Measurements from ENCODE around the gene RPS6KA4.

RPS6KA4 gene

DNA sequence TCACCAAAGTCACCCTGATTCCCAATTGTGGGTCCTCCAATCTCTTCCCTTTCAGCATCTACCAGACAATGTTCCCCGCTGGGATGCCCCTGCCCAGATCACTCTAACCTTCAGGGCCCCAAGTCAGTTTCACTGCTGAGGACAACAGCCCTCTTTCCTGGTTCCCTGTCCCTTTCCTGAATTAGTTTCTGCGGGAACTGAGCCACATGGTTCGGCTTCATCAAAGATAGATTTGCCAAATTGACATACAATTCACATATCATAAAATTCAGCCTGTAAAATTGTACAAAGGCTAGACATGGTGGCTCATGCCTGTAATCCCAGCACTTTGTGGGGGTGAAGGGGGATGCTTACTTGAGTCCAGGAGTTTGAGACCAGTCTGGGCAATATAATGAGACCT, 31.0 kb upstream of the RPS6KA4 start:
- DNase-seq, result no peak

- DNase-seq, result no peak
These were observed 28.1 kb upstream of the RPS6KA4 start for GRCh38 chr11:64330888-64331287.

DNA sequence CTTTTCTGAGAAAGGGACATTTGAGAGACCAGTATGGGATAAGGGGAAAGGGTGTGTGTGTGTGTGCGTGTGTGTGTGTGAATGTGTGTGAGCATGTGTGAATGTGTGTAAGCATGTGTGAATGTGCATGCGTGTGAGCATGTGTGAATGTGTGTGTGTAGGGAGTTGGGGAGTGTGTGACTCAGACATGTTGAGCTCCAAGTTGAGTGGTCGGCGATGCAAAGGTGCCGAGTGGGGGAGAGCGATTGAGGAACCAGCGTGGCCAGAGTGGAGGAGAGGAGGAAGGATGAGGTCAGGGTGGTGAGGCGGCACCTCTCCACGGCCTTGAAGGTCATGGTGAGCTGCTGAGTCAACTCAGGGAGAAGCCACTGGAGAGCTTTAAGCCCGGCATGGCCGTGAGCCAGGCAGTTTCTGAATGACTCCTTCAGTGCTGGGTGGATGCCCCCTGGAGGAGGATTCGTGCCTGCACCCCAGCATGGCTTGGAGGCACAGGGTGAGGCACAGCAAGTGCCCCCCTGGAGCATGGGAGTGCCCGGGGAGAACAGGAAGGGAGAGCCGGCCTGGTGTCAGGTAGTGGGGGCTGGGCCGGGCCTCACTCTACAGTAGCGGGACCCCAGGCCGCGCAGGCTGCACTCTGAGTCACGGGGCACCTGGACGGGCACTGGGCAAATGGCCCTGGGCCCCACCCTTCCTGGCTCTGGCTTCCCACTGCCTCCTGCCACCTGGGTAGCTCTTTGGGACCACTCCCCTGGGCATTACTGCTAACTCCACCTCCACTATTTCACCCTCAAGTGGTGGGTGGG, 27.2 kb upstream of the RPS6KA4 start:
- DNase-seq, result peak; percentile 73

DNA sequence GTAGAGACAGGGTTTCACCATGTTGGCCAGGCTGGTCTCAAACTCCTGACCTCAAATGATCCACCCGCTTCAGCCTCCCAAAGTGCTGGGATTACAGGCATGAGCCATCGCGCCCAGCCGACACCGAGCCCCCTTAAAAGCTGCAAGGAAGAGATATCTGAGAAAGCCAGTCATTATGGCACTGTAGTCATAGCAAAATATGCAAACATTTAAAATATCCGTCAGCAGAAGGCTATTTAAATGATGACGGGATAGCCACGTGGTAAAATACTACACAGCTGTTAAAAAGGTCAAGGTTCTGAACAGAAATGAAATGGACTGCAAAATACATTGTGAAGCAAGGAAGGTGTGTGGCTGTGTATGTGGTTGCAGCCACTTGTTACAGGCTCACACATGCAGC, 25.4 kb upstream of the RPS6KA4 start:
- DNase-seq, result no peak

DNA sequence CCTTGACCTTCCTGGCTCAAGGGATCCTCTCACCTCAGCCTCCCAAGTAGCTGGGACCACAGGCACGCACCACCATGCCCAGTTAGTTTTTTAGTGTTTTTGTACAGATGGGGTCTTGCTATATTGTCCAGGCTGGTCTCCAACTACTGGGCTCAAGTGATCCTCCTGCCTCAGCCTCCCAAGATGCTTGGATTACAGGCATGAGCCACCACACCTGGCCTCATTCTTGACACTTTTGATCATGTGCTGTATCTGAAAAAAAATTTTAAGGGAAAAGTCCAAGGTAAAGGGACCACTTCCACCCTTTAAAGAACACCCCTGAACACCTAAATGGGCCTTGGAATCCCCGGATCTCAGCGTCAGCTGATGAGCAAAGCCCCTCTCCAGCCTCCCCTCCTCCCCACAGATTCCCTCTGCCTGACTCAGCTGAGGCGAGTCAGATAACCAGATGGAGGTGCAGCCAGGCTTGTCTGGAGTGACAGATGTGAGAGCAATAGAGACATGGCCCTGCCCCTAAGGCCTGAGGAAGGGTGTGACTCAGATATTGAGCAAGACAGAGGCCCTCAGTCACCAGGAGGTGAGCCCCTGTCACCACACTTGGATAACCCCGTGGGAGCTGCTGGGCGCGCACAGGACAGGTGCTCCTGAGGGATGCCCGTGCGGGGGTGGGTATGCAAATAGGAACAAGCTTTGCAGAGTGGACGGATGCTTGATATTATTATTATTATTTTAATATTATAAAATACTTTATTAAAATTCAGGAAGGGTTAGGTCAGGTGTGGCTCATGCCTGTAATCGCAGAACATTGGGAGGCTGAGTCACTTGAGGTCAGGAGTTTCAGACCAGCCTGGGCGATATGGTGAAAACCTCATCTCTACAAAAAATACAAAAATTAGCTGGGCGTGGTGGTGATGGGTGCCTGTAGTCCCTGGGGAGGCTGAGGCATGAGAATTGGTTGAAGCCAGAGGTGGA, 23.9 kb upstream of the RPS6KA4 start:
- DNase-seq, result peak; percentile 84

DNA sequence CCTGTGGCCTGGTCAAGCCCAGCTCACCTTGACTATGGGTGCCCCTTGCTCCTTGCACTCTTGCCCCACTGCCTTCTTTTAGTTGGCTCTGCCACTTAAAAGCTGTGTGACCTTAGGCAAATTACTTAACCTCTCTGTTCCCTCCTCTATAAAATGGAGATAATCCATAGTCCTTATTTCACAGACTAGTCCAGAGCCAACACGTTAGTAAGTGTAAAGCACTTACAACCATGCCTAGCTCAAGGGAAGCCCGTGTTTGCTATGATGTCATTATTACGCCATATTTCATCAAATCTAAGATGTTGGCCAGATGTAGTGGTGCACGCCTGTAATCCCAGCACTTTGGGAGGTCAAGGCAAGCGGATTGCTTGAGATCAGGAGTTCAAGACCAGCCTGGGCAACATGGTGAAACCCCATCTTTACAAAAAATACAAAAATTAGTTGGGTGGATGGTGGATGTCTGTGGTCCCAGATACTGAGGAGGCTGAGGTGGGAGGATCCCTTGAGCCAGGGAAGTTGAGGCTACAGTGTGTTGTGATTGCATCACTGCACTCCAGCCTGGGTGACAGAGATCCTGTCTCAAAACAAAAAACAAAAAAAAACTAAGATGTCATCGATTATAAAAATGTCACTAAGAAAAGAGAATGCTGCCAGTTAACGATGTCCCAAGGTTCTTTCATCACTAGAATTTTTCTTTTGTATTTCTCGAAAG, 21.3 kb upstream of the RPS6KA4 start:
- no peak for DNase-seq

DNA sequence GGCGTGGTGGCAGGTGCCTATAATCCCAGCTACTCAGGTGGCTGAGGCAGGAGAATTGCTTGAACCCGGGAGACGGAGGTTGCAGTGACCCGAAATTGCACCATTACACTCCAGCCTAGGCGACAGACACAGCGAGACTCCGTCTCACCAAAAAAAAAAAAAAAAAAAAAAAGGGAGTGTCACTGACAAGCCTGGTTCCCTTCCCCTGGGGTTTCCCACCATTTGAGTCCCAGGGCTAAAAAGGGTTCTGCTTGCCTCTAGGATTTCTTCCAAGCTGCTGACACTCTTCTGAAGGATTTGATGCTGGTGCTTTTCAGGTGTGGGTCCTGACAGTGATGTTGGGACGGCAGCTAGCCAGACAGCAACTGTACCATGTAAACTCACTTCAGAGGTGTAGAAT, 20.2 kb upstream of the RPS6KA4 start:
- DNase-seq, result no peak

DNA sequence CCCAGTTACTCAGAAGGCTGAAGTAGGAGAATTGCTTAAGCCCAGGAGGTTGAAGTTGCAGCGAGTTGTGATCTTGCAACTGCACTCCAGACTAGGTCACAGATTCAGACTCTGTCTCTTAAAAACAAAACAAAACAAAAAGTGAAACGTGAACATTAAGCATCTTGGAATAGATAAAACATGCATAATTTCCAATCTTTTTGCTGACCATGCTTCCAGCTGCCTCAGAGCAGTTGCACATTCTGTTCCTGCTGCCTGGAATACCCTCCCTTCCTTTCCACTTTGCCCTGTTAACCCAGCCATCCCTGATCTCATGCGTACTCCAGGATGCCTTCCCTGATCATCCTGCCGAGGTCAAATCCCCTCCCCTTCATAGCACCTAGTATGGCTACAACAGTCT, 19.7 kb upstream of the RPS6KA4 start:
- DNase-seq, result no peak

DNA sequence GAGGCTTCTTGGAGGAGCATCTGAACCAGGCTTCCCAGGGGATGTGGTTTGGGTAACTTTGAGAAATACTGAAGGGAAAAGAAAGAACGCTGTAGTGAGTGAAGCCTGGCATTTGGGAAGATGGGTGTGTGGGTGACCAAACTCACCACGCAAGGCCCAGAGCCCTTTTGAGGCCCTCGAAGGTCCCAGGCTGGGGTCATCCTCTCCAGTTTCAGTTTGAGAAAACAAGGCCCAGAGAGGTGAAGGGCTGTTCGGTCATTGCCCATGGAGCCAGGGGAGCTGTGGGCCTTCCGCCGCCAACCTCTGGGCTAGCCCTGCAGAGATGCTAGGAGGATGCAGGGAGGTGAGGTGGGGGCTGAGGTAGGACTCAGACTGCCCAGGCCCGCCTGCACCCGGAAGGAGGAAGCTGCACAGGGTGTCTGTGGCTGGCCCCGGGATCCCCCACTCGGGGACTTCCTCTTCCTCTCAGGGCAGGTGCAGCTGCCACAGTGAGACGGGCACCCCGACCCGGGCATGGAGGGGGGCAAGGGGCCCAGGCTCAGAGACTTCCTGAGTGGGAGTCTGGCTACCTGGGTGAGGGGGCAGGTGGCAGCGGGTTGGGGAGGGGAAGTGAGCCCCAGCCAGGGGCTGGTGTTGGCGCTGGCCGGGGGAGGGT, 19.1 kb upstream of the RPS6KA4 start, which contains the start of gene CCDC88B:
CCDC88B (plus strand) TSS at position 451 of the 655 bp plus-strand sequence; CDS start at position 514, 63 bp downstream.
- no peak for DNase-seq

GRCh38 chr11:64340671-64341335, 18.2 kb upstream of the RPS6KA4 start:
- no peak for DNase-seq

DNA sequence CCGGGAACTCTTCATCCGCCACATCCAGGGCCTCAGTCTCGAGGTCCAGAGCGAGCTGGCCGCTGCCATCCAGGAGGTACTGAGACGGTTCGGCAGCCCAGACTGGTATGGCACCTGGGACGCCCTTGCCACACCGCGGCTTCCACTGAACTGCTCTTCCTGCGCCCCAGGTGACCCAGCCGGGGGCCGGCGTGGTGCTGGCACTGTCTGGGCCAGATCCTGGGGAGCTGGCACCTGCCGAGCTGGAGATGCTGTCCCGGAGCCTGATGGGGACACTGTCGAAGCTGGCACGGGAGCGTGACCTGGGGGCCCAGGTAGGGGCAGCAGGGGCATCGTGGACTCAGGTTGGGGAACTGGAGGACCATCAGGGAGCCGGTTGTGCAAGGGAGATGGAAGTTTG, 17.5 kb upstream of the RPS6KA4 start:
- DNase-seq, result no peak

GRCh38 chr11:64341851-64342791, 16.8 kb upstream of the RPS6KA4 start:
- peak; percentile 80 for DNase-seq

DNA sequence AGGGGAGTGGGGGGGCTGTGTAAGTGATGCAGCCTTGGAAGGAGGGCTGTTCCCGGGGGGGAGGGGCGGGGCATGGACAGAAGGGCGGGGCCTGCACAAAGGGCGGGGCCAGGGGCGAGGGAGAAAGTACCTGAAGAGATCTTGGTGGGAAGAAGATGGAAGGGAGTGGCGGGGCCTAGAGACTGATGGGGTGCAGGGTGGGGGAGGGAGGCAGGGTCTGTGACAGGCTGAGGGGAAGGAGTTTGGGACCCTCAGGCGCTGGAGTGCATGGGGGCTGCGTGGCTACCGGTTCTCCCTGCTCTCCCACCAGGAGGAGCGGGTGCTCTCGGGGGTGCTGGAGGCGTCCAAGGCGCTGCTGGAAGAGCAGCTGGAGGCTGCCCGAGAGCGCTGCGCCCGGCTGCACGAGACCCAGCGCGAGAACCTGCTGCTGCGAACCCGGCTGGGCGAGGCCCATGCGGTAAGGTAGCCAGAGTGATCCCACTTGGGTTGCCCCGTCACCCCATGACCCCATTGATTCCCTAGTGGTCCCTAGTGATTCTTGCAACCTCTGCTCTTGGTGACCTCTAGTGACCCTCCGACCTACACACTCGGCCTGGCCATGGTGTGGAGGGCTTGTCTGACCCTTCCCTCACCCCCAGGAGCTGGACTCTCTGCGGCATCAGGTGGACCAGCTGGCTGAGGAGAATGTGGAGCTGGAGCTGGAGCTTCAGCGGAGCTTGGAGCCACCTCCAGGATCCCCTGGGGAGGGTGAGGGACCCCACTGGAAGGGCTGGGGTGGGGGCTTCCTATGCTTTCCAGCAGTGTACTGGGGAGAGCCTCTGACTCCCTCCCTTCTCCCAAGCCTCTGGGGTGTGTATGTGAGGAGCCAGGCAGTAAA, 15.9 kb upstream of the RPS6KA4 start:
- DNase-seq, result no peak

DNA sequence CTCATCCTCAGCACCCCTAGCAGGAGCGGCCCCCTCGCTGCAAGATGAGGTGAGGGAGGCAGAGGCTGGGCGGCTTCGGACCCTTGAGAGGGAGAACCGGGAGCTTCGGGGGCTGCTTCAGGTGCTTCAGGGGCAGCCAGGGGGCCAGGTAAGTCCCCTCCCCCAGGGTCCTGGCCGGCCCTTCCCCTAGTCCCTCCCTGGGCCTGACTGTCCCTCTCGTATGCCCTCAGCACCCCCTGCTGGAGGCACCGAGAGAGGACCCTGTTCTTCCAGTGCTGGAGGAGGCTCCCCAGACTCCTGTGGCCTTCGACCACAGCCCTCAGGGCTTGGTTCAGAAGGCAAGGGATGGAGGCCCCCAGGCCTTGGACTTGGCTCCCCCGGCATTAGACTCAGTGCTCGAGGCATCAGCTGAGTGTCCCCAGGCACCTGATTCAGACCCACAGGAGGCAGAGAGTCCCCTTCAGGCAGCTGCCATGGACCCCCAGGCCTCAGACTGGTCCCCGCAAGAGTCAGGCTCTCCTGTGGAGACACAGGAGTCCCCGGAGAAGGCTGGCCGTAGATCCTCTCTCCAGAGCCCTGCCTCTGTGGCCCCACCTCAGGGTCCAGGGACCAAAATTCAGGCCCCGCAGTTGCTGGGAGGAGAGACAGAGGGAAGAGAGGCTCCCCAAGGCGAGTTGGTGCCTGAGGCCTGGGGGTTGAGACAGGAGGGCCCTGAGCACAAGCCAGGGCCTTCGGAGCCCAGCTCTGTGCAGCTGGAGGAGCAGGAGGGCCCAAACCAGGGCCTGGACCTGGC, 15.0 kb upstream of the RPS6KA4 start:
- peak; percentile 16 for DNase-seq

- DNase-seq, result no peak
These were observed 14.2 kb upstream of the RPS6KA4 start for GRCh38 chr11:64344787-64345186.

GRCh38 chr11:64347193-64347867, 11.6 kb upstream of the RPS6KA4 start:
- DNase-seq, result no peak

DNA sequence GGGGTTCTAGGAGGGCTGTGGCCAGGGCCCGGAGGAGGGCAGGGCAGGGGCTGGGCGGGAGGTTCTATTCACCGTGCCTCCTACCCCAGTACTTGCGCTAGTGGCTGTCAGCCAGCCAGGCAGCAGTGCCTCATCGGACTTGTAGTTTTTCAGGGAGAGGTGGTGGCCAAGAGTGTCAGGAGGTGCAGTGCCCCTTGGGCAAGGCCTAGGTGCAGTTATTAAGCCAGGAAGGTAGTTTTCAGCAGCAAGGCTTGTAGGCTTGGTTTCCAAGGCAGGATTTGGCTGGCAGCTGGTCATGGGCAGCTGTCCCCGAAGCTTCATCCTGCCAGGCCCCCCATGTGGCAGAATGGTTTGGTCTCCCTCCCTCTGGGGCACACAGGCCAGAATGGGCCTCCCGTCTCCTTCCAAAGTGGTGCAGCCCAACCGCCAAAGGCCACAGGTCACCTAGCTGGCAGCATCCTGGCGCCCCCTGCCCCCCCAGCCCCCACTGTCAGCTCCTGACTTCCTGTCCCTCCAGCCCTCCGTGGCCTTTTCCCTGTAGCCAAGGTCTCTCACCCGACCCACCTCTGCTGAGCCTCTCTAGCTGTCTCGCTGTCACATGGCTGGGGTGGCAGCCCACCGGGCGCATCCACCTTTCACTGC, 10.5 kb upstream of the RPS6KA4 start:
- no peak for DNase-seq

DNA sequence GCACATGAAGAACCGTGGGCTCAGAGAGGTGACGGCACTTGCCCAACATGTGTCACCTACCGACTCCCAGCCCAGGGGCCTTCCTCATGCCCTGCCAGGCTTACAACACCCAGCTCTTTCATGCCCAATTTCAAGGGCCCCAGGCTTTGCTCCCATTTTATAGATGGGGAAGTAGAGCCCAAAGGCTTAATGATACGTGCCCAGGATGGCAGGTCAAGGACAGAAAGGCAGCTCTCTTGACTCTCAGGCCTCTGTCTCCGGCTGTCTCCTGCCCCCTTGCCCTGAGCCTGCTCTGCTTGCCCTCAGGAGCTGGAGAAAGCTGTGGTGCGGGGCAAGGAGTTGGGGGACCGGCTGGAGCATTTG, 10.0 kb upstream of the RPS6KA4 start:
- no peak for DNase-seq

Measured in NCI-H345 (cell line).